ENCODE results near the gene SHISA4.

GRCh38 chr1:201895120-201895665 is 6.5 kb downstream of the SHISA4 start:
- no peak for TF ChIP-seq POLR2AphosphoS5 (IDR thresholded peaks at IDR 0.05; ENCODE audit: borderline replicate concordance, low read depth, low read length)
- TF ChIP-seq EZH2 (IDR thresholded peaks at IDR 0.05) = no peak
